ENCODE data around the gene DDRGK1. TPM values are rescaled to one million over a fixed set of nuclear protein-coding genes. Genes with fewer than 3 reads are reported as not detected.

DDRGK1 gene
- total and polyA plus RNA-seq, 2 experiments from 2014 or later, result 48.1 to 107 TPM

DNA sequence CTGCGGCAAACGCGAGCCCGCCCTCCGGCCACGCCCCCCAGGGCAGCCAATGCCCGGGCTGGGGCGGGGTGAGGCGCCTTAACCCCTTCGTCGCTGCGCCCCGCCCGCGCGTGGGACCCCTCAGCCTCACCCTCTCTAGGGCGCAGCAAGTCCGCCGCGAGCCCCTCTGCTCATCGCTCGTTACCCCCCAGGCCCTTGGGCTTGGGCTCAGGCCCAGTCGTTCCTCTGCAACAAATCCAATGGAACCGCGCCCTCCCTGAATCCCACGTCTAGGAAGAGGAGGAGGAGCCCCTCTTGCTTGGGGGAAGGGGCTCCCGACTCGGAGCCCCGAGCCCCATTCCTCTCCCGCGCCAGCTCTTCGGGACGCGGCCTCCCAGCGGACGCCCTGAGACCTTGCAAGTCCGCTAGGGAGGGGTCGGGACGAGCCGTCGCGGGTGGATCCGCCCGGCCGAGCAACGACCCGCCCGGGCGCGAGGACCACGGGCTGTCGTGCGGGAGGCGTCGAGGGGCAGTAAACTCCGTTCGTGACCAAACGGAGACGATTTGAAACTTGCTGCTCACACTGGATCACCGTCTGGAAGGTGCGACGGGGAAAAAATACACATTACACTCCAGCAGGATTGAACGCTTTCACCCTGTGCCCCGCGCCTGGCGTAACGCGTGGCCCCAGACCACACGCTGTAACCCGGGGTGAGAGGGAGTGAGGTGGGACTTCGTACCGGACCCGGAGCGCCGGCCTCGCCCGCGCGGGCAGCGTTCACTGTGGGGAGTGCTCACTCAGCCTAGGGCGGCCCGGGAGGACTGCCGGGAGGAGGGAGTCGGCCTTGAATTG is 30.7 kb downstream of the DDRGK1 start:
- H3K9me3 ChIP-seq (ENCODE audit: low read depth), result no peaks in the 10 kb centered on the region
- H3K4me3 ChIP-seq, result peak overlapping the region; percentile 89
- TF ChIP-seq, protein P1, sequence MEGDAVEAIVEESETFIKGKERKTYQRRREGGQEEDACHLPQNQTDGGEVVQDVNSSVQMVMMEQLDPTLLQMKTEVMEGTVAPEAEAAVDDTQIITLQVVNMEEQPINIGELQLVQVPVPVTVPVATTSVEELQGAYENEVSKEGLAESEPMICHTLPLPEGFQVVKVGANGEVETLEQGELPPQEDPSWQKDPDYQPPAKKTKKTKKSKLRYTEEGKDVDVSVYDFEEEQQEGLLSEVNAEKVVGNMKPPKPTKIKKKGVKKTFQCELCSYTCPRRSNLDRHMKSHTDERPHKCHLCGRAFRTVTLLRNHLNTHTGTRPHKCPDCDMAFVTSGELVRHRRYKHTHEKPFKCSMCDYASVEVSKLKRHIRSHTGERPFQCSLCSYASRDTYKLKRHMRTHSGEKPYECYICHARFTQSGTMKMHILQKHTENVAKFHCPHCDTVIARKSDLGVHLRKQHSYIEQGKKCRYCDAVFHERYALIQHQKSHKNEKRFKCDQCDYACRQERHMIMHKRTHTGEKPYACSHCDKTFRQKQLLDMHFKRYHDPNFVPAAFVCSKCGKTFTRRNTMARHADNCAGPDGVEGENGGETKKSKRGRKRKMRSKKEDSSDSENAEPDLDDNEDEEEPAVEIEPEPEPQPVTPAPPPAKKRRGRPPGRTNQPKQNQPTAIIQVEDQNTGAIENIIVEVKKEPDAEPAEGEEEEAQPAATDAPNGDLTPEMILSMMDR (IDR thresholded peaks at IDR 0.05; ENCODE audit: low read depth, low read length), result peak; percentile 23
- no peaks in the 10 kb centered on the region for H3K36me3 ChIP-seq
- no peaks in the 10 kb centered on the region for H3K27me3 ChIP-seq
- H3K27ac ChIP-seq, result peak overlapping the region; percentile 71
- H3K4me1 ChIP-seq (ENCODE audit: low read depth), result peaks cover 5% of the 10 kb centered on the region
- DNase-seq (ENCODE audit: low read depth in 1 of 2, low spot score in 1 of 2), result peak; percentile 83 to 95

DNA sequence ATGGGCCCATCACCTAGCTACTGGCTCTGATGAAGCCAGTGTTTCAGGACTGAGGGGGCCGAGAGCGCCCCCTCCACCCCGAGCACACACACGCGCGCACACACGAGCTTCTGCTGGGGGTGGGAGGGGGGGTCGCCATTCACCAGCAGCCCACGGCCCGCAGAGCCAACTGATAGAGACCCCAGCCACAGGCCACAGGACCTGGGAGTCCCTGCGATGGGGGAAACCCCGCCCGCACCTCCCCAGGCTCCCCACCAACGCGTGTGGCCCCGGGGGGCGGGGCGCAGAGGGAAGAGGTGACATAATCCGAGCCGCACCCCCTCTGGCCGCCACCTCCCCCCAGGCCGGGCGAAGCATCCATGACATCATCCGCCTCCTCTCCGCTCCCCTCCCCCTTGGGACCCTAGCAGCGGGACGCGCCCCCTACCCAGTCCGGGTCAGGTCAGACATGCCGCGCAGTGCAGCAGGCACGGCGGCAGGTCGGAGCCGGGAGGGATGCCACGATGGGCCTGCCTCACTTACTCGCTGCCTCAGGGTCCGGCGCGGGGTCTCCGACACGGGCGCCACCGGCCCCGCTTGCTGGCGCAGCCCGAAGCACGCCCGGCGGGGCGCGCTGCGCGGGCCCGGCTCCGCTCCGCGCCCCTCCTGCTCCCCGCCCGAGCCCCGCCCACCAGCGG is 31.4 kb downstream of the DDRGK1 start, which contains the start of gene LZTS3:
Gene LZTS3, minus strand, starts transcription at position 617 of the 677 bp plus-strand sequence. CDS start 6,386 bp downstream, outside the sequence.
- peak within 1 kb of the TSS; percentile 71 for H3K27ac ChIP-seq
- no peaks in the 10 kb centered on the region for H3K36me3 ChIP-seq
- TF ChIP-seq, protein P1 (IDR thresholded peaks at IDR 0.05; ENCODE audit: low read depth, low read length), result no peak
- peak within 1 kb of the TSS; percentile 89 for H3K4me3 ChIP-seq
- H3K27me3 ChIP-seq, result no peaks in the 10 kb centered on the region
- no peaks in the 10 kb centered on the region for H3K9me3 ChIP-seq (ENCODE audit: low read depth)
- peak in 1 of 2 donors; percentile 57 for DNase-seq (ENCODE audit: low read depth in 1 of 2, low spot score in 1 of 2)
- H3K4me1 ChIP-seq (ENCODE audit: low read depth), result peaks cover 9% of the 10 kb centered on the region

DNA sequence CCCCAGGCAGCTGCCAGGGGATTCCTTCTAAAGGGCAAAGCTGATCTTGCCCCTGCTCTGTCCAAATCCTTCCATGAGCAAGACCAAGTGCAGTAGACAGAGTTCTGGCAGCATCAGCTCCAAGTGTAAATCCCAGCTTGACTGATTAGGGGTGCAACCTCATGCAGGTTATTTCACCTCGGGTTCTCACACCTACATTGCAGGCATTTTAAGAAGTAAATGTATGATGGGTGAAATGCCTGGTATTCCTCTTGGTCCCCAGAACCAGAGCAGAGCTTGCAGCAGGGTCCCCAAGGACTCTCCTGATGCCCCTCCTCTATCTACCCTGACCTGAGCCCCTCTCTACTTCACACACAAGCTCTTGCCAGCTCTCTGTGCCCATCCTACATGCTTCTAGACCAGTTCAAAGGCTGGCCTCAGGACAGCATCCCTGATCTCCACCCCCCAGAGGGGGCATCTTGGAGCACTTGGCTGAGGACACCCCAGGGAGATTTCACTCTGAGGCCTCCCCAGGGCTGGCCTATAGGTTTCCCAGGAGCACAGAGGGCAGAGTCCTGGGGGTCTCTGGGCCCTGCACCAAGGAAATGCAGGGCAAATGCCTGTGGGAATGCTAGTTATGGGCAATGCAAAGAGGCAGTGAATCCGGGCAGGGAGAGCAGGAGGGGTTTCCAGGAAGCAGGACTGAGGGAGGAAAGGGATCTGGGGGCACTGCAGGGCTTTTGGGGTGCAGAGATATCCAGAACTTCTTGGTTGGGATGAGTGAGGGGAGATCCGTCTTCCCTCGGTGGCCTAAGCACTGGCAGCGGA is 32.2 kb downstream of the DDRGK1 start:
- TF ChIP-seq, protein P1 (IDR thresholded peaks at IDR 0.05; ENCODE audit: low read depth, low read length), result no peak
- Histone ChIP-seq H3K4me1 (ENCODE audit: low read depth) (peaks cover 11% of the 10 kb centered on the region), H3K27ac (no peak overlapping the region), H3K27me3 (no peaks in the 10 kb centered on the region), H3K9me3 (ENCODE audit: low read depth) (no peaks in the 10 kb centered on the region), H3K36me3 (no peaks in the 10 kb centered on the region), H3K4me3 (peak overlapping the region; percentile 89)
- DNase-seq (ENCODE audit: low read depth in 1 of 2, low spot score in 1 of 2), result no peak

DNA sequence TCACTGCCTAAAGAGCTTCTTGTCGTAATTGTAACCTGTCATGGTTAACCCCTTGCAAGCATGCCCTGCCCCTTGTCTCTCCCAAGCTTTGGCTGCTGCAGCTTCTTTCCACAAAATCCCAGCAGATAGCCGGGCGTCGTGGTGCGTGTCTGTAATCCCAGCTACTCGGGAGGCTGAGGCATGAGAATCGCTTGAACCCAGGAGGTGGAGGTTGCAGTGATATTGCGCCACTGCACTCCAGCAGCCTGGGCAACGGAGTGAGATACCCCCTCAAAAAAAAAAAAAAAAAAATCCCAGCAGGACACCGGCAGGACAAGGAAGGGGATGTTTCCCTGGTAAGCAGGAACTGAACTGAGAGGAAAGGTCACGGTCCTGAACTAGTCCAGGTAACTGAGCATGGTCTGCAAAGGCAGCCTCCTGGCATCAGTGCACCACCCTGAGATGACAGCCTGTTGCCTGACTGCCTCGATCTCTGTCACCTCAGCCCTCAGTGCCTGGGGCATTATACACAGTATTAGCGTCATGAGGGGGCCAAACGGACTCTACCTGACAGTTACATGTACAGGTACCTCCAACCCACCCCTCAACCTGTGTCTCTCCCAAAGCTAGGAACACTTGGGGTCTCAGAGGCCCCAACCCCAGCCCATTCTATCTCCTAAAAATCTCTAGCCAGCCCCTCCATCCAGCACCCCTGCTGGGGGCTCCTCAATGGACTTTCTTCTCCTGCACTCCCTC is 32.9 kb downstream of the DDRGK1 start:
- H3K4me3 ChIP-seq, result no peak overlapping the region

More for the DNA sequence above, 32.9 kb downstream of the DDRGK1 start:
- Histone ChIP-seq H3K27me3 (no peaks in the 10 kb centered on the region), H3K27ac (no peak overlapping the region), H3K36me3 (no peaks in the 10 kb centered on the region), H3K4me1 (ENCODE audit: low read depth) (peaks cover 11% of the 10 kb centered on the region), H3K9me3 (ENCODE audit: low read depth) (no peaks in the 10 kb centered on the region)
- no peak for DNase-seq (ENCODE audit: low read depth in 1 of 2, low spot score in 1 of 2)
- TF ChIP-seq, protein P1 (IDR thresholded peaks at IDR 0.05; ENCODE audit: low read depth, low read length), result no peak

Data from cardiac muscle cell (in vitro differentiated cells and primary cell).